KG1 (cell line): ENCODE results near the gene SERPINB7.
"Not testable (repeated sequence)": the region's sequence is repeated elsewhere in the genome, so short reads cannot be mapped to it uniquely, and the experiment has no call there.

Source experiments
- DNase-seq: peaks from one replicate; lab custom pipeline; 2025; lab: John Stamatoyannopoulos, UW

The SERPINB7 gene, protein sequence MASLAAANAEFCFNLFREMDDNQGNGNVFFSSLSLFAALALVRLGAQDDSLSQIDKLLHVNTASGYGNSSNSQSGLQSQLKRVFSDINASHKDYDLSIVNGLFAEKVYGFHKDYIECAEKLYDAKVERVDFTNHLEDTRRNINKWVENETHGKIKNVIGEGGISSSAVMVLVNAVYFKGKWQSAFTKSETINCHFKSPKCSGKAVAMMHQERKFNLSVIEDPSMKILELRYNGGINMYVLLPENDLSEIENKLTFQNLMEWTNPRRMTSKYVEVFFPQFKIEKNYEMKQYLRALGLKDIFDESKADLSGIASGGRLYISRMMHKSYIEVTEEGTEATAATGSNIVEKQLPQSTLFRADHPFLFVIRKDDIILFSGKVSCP

DNA sequence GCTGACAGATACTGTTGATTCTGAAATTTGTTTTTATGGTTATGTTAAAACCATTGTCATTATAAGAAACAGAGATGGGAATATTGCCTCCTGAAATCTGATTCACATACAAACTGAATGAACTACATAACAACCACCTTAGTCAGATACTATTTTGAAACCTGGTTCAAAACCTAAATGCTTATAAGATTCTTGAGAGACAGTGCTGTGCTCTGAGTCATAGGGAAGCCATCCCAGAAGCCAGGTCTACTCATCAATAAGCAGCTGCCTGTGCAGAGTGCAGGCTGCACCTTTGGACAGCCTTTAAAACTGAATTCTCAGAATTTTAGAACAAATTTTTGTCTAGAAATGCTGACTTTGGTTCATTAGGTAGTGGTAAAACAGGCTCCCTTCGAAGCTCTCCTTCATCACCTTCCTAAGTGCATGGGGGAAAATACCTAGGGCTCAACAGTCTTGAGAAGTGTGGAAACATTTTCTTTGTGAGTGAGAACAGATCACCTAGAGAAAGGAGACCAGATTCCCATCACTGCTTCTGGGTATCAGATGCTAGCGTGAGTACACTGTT lies at the start of gene SERPINB7:
TSS of gene SERPINB7 (plus strand) at position 253 of the 565 bp plus-strand sequence. CDS start 6,955 bp downstream, outside the sequence.
- no peak for DNase-seq

GRCh38 chr18:63725682-63726480 lies 49.3 kb upstream of the SERPINB7 start:
- no peak for DNase-seq

GRCh38 chr18:63730773-63731172 lies 44.4 kb upstream of the SERPINB7 start:
- no peak for DNase-seq

- no peak for DNase-seq
These were observed 44.0 kb upstream of the SERPINB7 start for GRCh38 chr18:63731215-63731614.

DNA sequence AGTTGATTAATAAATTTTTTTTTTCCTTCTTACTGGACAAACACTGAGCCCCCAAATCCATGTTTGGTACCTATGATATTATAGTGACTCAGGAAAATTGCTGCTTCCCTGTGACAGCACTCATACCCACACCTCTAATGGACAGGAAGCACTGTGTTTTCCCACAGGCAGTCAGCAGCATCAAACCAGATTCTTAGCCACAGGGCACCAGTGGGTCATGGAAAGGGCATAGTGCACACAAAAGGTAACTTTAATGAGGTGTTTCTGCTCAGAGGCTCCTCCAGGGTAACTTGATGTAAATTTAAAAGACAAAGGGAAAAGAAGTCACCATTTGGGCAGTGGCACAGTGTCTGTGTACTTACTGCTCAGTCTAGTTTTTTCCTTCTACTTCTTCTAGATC lies 38.3 kb upstream of the SERPINB7 start:
- no peak for DNase-seq

DNA sequence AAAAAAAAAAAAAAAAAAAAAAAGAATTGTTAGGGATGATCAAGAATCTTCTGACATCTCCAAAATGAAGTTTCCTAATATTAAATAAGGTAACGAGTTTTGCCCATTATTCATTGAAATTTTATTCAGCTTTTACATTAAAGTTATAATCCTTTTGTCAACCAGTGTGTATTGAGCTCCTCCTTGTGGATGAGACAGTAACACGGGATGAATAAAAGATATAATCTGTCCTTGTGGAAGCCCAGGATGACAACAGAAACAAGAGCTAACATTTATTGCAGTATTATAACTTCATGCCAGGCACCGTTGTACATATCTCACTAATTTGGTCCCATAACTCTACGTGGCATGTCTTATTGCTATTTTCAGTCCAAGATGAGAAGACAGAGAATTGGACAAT lies 33.4 kb upstream of the SERPINB7 start:
- DNase-seq = no peak

- no peak for DNase-seq
These were observed 28.2 kb upstream of the SERPINB7 start for GRCh38 chr18:63747006-63747405.

GRCh38 chr18:63749489-63749888 lies 25.7 kb upstream of the SERPINB7 start:
- no peak for DNase-seq

- no peak for DNase-seq
These were observed 22.6 kb upstream of the SERPINB7 start for GRCh38 chr18:63752636-63753035.

- DNase-seq = no peak
These were observed 21.5 kb upstream of the SERPINB7 start for GRCh38 chr18:63753676-63754075.

DNA sequence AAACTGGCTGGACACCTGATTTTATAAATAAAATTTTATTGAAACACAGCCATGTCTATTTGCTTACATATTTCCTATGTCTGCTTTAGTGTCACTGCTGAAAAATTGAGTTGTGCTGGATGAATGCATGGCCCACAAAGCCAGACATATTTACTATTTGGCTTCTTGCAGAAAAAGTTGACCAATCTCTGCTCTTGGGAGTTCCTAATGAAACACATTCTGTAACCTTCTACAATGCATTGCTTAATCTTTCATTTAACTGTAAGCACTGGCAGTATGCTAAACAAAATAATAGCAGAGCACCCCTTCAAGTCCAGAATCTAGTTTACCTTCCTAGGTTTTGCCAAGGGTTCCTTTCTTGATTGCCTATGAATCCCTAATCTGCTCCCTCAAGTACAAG lies 17.7 kb upstream of the SERPINB7 start:
- no peak for DNase-seq

DNA sequence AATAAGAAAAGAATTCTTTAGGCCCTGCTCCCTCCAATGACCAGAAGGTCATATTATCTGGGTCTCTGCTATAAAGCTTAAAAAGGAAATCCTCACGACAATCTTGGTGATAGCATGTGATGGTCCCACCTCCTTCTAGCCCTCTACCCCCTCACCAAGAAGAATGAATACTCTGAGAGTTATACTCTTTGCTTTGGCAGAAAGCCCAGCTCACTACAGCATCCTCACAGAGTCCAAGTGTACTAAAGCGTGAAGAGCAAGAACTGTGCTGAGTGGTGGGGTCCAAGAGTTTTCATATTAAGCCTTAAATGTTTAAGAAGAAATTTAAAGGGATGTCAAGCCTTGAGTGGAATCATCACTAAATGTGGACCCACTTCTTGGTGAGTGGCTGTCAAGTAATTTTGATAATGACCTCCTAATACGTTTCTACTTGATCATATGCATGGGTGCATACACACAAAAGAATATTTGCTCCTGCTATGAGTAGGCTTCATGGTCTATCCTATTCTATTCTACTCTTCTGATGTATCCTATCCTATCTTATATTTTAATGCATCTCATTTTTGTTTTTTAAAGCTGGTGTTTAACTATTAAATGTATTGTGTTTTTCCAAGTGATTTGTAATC lies 16.5 kb upstream of the SERPINB7 start:
- no peak for DNase-seq

DNA sequence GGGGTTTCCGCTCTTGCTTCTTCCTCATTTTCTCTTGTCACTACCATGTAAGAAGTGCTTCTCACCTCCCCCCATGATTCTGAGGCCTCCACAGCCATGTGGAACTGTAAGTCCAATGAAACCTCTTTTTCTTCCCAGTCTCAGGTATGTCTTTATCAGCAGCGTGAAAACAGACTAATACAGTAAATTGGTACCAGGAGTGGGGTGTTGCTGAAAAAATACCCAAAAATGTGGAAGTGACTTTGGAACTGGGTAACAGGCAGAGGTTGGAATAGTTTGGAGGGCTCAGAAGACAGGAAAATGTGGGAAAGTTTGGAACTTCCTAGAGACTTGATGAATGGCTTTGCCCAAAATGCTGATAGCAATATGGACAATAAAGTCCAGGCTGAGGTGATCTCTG lies 15.4 kb upstream of the SERPINB7 start:
- DNase-seq = not testable (repeated sequence)

DNA sequence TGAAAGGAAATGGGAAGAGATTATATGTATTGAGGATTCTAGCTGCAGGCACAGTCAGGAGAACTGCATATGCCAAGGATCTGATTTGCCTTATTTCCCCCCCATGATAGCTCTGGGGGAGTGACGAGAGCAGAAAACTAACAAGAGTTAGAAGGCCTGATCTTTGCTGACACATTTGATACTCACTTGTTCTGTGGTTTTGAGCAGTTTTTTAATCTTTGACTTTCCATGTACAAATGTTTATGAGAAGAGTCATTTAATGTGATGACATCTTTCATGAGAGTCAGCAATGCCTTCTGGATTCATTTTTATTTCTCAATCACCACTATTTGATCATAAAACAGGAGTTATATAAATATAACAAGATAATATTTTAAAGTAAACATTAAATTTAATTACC lies 12.7 kb upstream of the SERPINB7 start:
- no peak for DNase-seq

GRCh38 chr18:63763831-63764600 lies 11.2 kb upstream of the SERPINB7 start:
- DNase-seq = no peak

- DNase-seq = no peak
These were observed 9.4 kb upstream of the SERPINB7 start for GRCh38 chr18:63765837-63766236.

- DNase-seq = no peak
These were observed 1.7 kb upstream of the SERPINB7 start for GRCh38 chr18:63773551-63773950.

DNA sequence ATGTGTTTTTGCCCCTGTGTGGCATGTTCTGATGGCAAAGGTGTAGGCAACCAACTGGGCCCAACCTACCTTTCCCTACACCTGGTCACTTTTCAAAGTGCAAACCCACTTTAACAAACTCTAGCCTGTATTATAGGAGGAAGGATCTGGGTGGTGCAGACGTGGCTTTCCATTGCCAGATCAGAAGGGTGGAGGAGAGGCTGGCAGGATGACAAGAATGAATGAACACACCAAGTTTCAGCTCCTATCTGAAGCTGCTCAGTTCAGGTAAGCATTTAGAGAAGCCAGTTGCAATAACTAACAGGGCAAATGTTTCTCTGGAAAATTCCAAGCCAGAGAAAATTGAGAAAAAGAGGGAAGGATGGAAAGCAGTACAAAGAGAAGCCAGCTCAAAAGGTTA lies 707 bp upstream of the SERPINB7 start:
- no peak for DNase-seq

DNA sequence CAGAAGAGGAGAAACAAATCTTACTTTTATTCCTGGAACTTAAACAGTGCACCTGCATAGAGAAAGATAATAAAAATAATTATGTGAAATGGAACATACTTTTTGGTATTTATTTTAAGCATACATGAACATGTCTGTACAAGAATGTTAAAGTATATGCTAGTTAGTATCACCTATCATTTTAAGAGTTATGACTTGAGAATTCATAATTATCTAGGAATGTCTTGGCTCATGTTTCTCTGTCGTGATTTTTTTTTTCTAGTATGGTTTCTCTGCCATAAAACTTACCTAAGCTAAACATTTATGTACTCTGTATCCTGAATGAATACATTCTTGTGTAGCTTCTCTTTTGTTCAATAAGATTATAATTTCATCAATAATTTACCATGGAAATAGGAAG lies 4.2 kb downstream of the SERPINB7 start:
- no peak for DNase-seq

DNA sequence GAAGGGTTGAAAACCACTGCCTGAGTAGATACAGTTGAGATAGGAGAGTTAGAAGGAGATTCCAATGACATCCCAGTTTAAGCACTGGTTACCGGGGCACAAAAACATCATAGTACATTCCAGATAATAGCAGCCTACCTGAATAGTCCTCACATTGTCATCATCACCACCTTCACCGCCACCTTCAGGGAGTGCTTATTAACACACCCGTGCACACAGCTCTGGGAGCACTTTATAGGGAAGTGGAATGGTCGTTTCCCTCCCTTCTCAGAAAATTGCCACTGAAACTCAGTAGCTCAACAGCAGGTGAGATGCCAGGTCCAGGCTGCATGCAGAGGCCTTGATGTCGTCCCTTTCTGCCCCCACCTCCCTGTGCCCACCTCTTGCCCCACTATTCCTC lies 8.2 kb downstream of the SERPINB7 start:
- DNase-seq = no peak

GRCh38 chr18:63784787-63785452 lies 9.7 kb downstream of the SERPINB7 start:
- DNase-seq = no peak
